K562 (cell line): ENCODE measurements around the gene DNM1. TPM values are rescaled to one million over a fixed set of nuclear protein-coding genes. Genes with fewer than 3 reads are reported as not detected.

Source experiments
- ARID3A ChIP-seq: IDR thresholded peaks from 2 replicates; pipeline ENCODE4 v1.6.1; 2012; ENCODE audit warnings: low read depth, low read length, improper control_type of control experiment, borderline replicate concordance
- EHMT2 ChIP-seq: fragments of 450-650 bp; IDR thresholded peaks from 2 replicates; pipeline ENCODE4 v1.6.1; 2018; ENCODE audit warnings: antibody characterized with exemption
- ESRRA ChIP-seq: fragments of 450-650 bp; IDR thresholded peaks from 2 replicates; pipeline ENCODE4 v1.6.1; 2014; ENCODE audit warnings: low read depth, mild to moderate bottlenecking, moderate library complexity, borderline replicate concordance
- HNRNPLL ChIP-seq: fragments of 200-400 bp; formaldehyde crosslinking; IDR thresholded peaks from 2 replicates; pipeline ENCODE4 v1.6.1; 2017; ENCODE audit warnings: low read length, low read depth, mild to moderate bottlenecking; ENCODE audit not compliant: poor library complexity, severe bottlenecking
- KLF10 ChIP-seq: fragments of 250-450 bp; sonication (Bioruptor Pico); IDR thresholded peaks from 2 replicates; pipeline ENCODE4 v1.6.1; 2021; ENCODE audit warnings: matching md5 sums
- MAFK ChIP-seq: IDR thresholded peaks from 2 replicates; pipeline ENCODE4 v1.6.1; 2011; ENCODE audit warnings: low read length, improper control_type of control experiment
- MYC ChIP-seq, 2 experiments: fragments of 250-450 bp in 1 of 2; sonication (Bioruptor Pico) in 1 of 2; IDR thresholded peaks; 2 replicates each; pipeline versions ENCODE4 v1.5.1 to v1.6.1; 2012 to 2021; ENCODE audit warnings: low read depth in 2 of 2, borderline replicate concordance in 1 of 2, improper control_type of control experiment in 1 of 2, low read length in 1 of 2, mild to moderate bottlenecking in 1 of 2, moderate library complexity in 1 of 2
- NBN ChIP-seq: fragments of 450-650 bp; IDR thresholded peaks from 2 replicates; pipeline ENCODE4 v1.6.1; 2016; ENCODE audit warnings: low read depth, mild to moderate bottlenecking
- NUFIP1 ChIP-seq: fragments of 450-650 bp; IDR thresholded peaks from 2 replicates; pipeline ENCODE4 v1.6.1; 2018; ENCODE audit not compliant: partially characterized antibody
- RBM22 ChIP-seq: fragments of 200-400 bp; formaldehyde crosslinking; IDR thresholded peaks from 2 replicates; pipeline ENCODE4 v1.6.1; 2018; ENCODE audit warnings: low read length, low read depth; ENCODE audit not compliant: poor library complexity, severe bottlenecking
- RCOR1 ChIP-seq, 2 experiments: IDR thresholded peaks; 2 replicates each; pipeline ENCODE4 v1.6.1; 2012; ENCODE audit warnings: low read depth in 2 of 2, low read length in 2 of 2, borderline replicate concordance in 1 of 2, improper control_type of control experiment in 1 of 2
- RFX5 ChIP-seq: IDR thresholded peaks from 2 replicates; pipeline ENCODE4 v1.6.1; 2011; ENCODE audit warnings: low read depth, mild to moderate bottlenecking, improper control_type of control experiment, low read length
- STAT5A ChIP-seq: IDR thresholded peaks from 2 replicates; pipeline ENCODE4 v1.6.1; 2012; ENCODE audit warnings: low read length, inconsistent platforms, borderline replicate concordance
- TGIF2 ChIP-seq: sonication (generic); formaldehyde crosslinking; IDR thresholded peaks from 2 replicates; pipeline ENCODE4 v1.8.1; 2022; ENCODE audit warnings: mild to moderate bottlenecking, missing genetic modification reagents, moderate library complexity
- U2AF2 ChIP-seq: fragments of 200-400 bp; formaldehyde crosslinking; optimal IDR thresholded peaks from 2 replicates; pipeline ENCODE3; 2017; ENCODE audit warnings: low read depth, mild to moderate bottlenecking, low read length
- ZNF124 ChIP-seq: sonication (generic); formaldehyde crosslinking; IDR thresholded peaks from 2 replicates; pipeline ENCODE4 v1.8.1; 2022; ENCODE audit warnings: missing genetic modification reagents
- ZNF518B ChIP-seq: fragments of 250-450 bp; sonication (Bioruptor Pico); IDR thresholded peaks from 2 replicates; pipeline ENCODE4 v1.5.0; 2021; ENCODE audit warnings: mild to moderate bottlenecking, moderate library complexity
- ZNF551 ChIP-seq: fragments of 250-450 bp; sonication (Bioruptor Pico); IDR thresholded peaks from 2 replicates; pipeline ENCODE4 v1.5.0; 2021; ENCODE audit warnings: mild to moderate bottlenecking, moderate library complexity
- polyA plus RNA-seq, 8 experiments: library from polyadenylated mRNA; depleted of rRNA in 4 of 8; stranded (reverse) in 5 of 8; unstranded in 3 of 8; fragments of >200 nt; fragmentation: Nextera tagmentation in 2 of 8; fragmentation: Illumina TruSeq in 1 of 8; extraction: Ambion mirVana in 2 of 8; extraction: Trizol in 1 of 8; gene quantifications; 2 replicates each; pipeline versions ENCODE4 v1.2.1 to v1.2.3, GENCODE V29; 2011 to 2014; ENCODE audit warnings: inconsistent platforms in 1 of 8, missing spikeins in 1 of 8
- total RNA-seq, 7 experiments: library from RNA; depleted of rRNA in 6 of 7; stranded (reverse); fragments of >200 nt in 6 of 7; fragmentation: Illumina TruSeq in 2 of 7; extraction: Trizol in 2 of 7; gene quantifications; 2 replicates each; pipeline versions ENCODE4 v1.2.1 to v1.2.3, GENCODE V29; 2011 to 2021; ENCODE audit warnings: low replicate concordance in 1 of 7
- TF ChIP-seq, protein P1 (sequence below), 2 experiments: fragments of 450-650 bp in 1 of 2; IDR thresholded peaks; 2 replicates each; pipeline ENCODE4 v1.6.1; 2011 to 2017; ENCODE audit warnings: low read depth in 2 of 2, antibody characterized with exemption in 1 of 2, borderline replicate concordance in 1 of 2, low read length in 1 of 2, mild to moderate bottlenecking in 1 of 2, mixed read lengths in 1 of 2; ENCODE audit not compliant: control insufficient read depth in 1 of 2

DNM1 gene
- total and polyA plus RNA-seq, 9 of the 15 experiments (the other 6 are each of a cell fraction or from before 2014, with no cell fraction given) = 0.39 to 23.1 (median 9.1) TPM

GRCh38 chr9:128297221-128297773 is 94.1 kb downstream of the DNM1 start (continued):
- TF ChIP-seq RCOR1 (IDR thresholded peaks at IDR 0.05; ENCODE audit: borderline replicate concordance in 1 of 2, low read depth in 2 of 2, low read length in 2 of 2) = peak; percentile 5 to 57; a peak in 2 of 4 replicates
- TF ChIP-seq ESRRA = no peak
- TF ChIP-seq MAFK = 0 out of 2 replicates have a peak, but pooled peaks have one; percentile 17
- TF ChIP-seq U2AF2 = no peak
- TF ChIP-seq ARID3A = no peak
- peak; percentile 31; the same call in 1 of the 2 replicates for TF ChIP-seq ZNF551 (CRISPR knock-in tag)
- no peak for TF ChIP-seq EHMT2
- TF ChIP-seq, protein P1, sequence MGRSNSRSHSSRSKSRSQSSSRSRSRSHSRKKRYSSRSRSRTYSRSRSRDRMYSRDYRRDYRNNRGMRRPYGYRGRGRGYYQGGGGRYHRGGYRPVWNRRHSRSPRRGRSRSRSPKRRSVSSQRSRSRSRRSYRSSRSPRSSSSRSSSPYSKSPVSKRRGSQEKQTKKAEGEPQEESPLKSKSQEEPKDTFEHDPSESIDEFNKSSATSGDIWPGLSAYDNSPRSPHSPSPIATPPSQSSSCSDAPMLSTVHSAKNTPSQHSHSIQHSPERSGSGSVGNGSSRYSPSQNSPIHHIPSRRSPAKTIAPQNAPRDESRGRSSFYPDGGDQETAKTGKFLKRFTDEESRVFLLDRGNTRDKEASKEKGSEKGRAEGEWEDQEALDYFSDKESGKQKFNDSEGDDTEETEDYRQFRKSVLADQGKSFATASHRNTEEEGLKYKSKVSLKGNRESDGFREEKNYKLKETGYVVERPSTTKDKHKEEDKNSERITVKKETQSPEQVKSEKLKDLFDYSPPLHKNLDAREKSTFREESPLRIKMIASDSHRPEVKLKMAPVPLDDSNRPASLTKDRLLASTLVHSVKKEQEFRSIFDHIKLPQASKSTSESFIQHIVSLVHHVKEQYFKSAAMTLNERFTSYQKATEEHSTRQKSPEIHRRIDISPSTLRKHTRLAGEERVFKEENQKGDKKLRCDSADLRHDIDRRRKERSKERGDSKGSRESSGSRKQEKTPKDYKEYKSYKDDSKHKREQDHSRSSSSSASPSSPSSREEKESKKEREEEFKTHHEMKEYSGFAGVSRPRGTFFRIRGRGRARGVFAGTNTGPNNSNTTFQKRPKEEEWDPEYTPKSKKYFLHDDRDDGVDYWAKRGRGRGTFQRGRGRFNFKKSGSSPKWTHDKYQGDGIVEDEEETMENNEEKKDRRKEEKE (IDR thresholded peaks at IDR 0.05; ENCODE audit: borderline replicate concordance in 1 of 2, control insufficient read depth in 1 of 2, low read depth in 2 of 2, low read length in 1 of 2) = no peak
- TF ChIP-seq ZNF518B (CRISPR knock-in tag) = no peak
- no peak for TF ChIP-seq NUFIP1
- TF ChIP-seq MYC (IDR thresholded peaks at IDR 0.05; ENCODE audit: low read depth, low read length) = no peak; the same call in 1 of the 2 replicates
- TF ChIP-seq MYC (CRISPR knock-in tag; IDR thresholded peaks at IDR 0.05; ENCODE audit: borderline replicate concordance, low read depth) = 0 out of 2 replicates have a peak, but pooled peaks have one; percentile 1
- no peak for TF ChIP-seq STAT5A
- TF ChIP-seq RBM22 = no peak
- no peak for TF ChIP-seq TGIF2 (CRISPR knock-in tag)
- no peak for TF ChIP-seq NBN
- no peak for TF ChIP-seq HNRNPLL
- 0 out of 2 replicates have a peak, but pooled peaks have one; percentile 17 for TF ChIP-seq KLF10 (CRISPR knock-in tag)
- no peak for TF ChIP-seq RFX5
- no peak for TF ChIP-seq ZNF124 (CRISPR knock-in tag)
